Ramos (cell line): ENCODE measurements around the gene PABPC1L.
"Not testable (repeated sequence)": the region's sequence is repeated elsewhere in the genome, so short reads cannot be mapped to it uniquely, and the experiment has no call there.

ENCODE experiments used
- in situ Hi-C: fragments of 300-500 bp; cut with MboI; formaldehyde crosslinking; loops from one replicate; pipeline ENCODE4 v1.14.3; 2022; ENCODE audit warnings: low sequenced_read_pairs; ENCODE audit not compliant: unreplicated experiment

PABPC1L gene

GRCh38 chr20:44909872-44910689, at the start of gene PABPC1L:
TSS of gene PABPC1L (plus strand) at chr20:44910060. CDS start at chr20:44910144, 84 bp downstream.
- in situ Hi-C loops, result loop anchor here (10.0 kb wide), 1 partner anchor 185 kb away; no protein-coding TSS in a partner anchor

- in situ Hi-C loops, result no loop called here
These were observed 48.3 kb upstream of the PABPC1L start for GRCh38 chr20:44861531-44862006.

GRCh38 chr20:44862286-44862685, 47.6 kb upstream of the PABPC1L start:
- in situ Hi-C loops, result no loop called here

GRCh38 chr20:44863365-44864084, 46.3 kb upstream of the PABPC1L start:
- in situ Hi-C loops, result not testable (repeated sequence)

- in situ Hi-C loops, result not testable (repeated sequence)
These were observed 45.4 kb upstream of the PABPC1L start for GRCh38 chr20:44864493-44864892.

- in situ Hi-C loops, result no loop called here
These were observed 43.0 kb upstream of the PABPC1L start for GRCh38 chr20:44866703-44867335.

- in situ Hi-C loops, result no loop called here
These were observed 40.4 kb upstream of the PABPC1L start for GRCh38 chr20:44869471-44869870.

- in situ Hi-C loops, result not testable (repeated sequence)
These were observed 27.5 kb upstream of the PABPC1L start for GRCh38 chr20:44882360-44882759.

GRCh38 chr20:44883214-44883902, 26.5 kb upstream of the PABPC1L start:
- in situ Hi-C loops, result no loop called here

GRCh38 chr20:44884907-44885391, 24.9 kb upstream of the PABPC1L start:
- in situ Hi-C loops, result no loop called here

GRCh38 chr20:44885392-44886265, 24.2 kb upstream of the PABPC1L start, which contains the start of gene YWHAB:
TSS of gene YWHAB (plus strand) at chr20:44885705. CDS start at chr20:44901534, 15,829 bp downstream.
- in situ Hi-C loops, result no loop called here

GRCh38 chr20:44886266-44886651, 23.6 kb upstream of the PABPC1L start:
- in situ Hi-C loops, result no loop called here

- in situ Hi-C loops, result no loop called here
These were observed 23.0 kb upstream of the PABPC1L start for GRCh38 chr20:44886828-44887227.

GRCh38 chr20:44887466-44887865, 22.4 kb upstream of the PABPC1L start:
- in situ Hi-C loops, result no loop called here

GRCh38 chr20:44888226-44889103, 21.4 kb upstream of the PABPC1L start:
- in situ Hi-C loops, result no loop called here

- in situ Hi-C loops, result no loop called here
These were observed 18.0 kb upstream of the PABPC1L start for GRCh38 chr20:44891826-44892225.

- in situ Hi-C loops, result no loop called here
These were observed 14.9 kb upstream of the PABPC1L start for GRCh38 chr20:44894959-44895358.

GRCh38 chr20:44896583-44896982, 13.3 kb upstream of the PABPC1L start:
- in situ Hi-C loops, result no loop called here
